ENCODE measurements around the gene ZSWIM5. TPM values are rescaled to one million over a fixed set of nuclear protein-coding genes. Genes with fewer than 3 reads are reported as not detected.
"Not testable (repeated sequence)": the region's sequence is repeated elsewhere in the genome, so short reads cannot be mapped to it uniquely, and the experiment has no call there.

ZSWIM5 gene
- total RNA-seq, 3 donors from 2014 or later (not counting 1 experiment from before 2014, with no cell fraction given), result 1.1 to 2.3 (median 1.3) TPM

DNA sequence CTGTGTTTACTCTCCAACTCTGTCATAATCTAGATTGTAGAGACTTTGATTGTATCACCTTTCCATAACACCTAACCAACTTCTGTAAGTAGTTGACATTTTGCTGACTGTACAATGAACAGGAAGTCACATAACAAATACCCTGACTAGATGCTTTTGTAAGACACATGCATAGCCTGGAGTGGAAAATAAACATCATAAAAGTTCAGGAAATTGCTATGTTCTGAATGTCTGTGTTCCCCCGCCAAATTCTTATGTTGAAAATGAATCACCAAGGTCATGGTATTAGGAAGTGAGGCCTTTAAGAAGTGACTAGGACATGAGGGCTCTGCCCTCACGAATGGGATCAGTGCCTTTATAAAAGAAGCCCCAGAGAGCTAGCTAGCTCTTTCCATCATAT is 40.4 kb upstream of the ZSWIM5 start:
- 56% methylated on average over 2 of the region's 2 CpGs for WGBS (ENCODE audit: insufficient coverage)
- no peak overlapping the region for H3K27ac ChIP-seq (ENCODE audit: low read length)
- no peaks in the 10 kb centered on the region for H3K4me1 Mint-ChIP-seq
- intact Hi-C loops (cut with micrococcal nuclease), result no loop called here
- no peak overlapping the region for H3K4me3 ChIP-seq (ENCODE audit: low read length)
- ATAC-seq, result no peak
- H3K4me1 ChIP-seq (ENCODE audit: control insufficient read depth, insufficient read depth, low read length), result no peaks in the 10 kb centered on the region
- TF ChIP-seq, protein P1, sequence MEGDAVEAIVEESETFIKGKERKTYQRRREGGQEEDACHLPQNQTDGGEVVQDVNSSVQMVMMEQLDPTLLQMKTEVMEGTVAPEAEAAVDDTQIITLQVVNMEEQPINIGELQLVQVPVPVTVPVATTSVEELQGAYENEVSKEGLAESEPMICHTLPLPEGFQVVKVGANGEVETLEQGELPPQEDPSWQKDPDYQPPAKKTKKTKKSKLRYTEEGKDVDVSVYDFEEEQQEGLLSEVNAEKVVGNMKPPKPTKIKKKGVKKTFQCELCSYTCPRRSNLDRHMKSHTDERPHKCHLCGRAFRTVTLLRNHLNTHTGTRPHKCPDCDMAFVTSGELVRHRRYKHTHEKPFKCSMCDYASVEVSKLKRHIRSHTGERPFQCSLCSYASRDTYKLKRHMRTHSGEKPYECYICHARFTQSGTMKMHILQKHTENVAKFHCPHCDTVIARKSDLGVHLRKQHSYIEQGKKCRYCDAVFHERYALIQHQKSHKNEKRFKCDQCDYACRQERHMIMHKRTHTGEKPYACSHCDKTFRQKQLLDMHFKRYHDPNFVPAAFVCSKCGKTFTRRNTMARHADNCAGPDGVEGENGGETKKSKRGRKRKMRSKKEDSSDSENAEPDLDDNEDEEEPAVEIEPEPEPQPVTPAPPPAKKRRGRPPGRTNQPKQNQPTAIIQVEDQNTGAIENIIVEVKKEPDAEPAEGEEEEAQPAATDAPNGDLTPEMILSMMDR (IDR thresholded peaks at IDR 0.05), result no peak
- no peaks in the 10 kb centered on the region for H3K36me3 ChIP-seq (ENCODE audit: control insufficient read depth, insufficient read depth, low read length)
- H3K27me3 ChIP-seq (ENCODE audit: control insufficient read depth, insufficient read depth, low read length), result no peaks in the 10 kb centered on the region
- H3K27me3 Mint-ChIP-seq (ENCODE audit: low read depth in 2 of 2), result peaks cover 14 to 16% of the 10 kb centered on the region in 2 donors
- H3K4me3 Mint-ChIP-seq, result no peak overlapping the region
- H3K36me3 Mint-ChIP-seq, result no peaks in the 10 kb centered on the region
- peak in 1 of 2 donors; percentile 4 for DNase-seq
- no peak overlapping the region for H3K27ac Mint-ChIP-seq
- H3K9me3 Mint-ChIP-seq, result no peaks in the 10 kb centered on the region
- H3K9me3 ChIP-seq (ENCODE audit: control insufficient read depth, insufficient read depth, low read length), result no peaks in the 10 kb centered on the region

DNA sequence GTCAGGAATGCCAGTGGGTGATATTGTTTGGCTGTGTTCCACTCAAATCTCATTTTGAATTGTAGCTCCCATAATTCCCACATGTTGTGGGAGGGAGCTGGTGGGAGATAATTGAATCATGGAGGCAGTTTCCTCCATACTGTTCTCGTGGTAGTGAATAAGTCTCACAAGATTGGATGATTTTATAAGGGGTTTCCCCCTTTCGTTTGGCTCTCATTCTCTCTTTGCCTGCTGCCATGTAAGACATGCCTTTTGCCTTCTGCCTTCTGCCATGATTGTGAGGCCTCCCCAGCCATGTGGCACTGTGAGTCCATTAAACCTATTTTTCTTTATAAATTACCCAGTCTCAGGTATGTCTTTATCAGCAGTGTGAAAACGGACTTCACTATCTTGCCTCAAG is 40.0 kb upstream of the ZSWIM5 start:
- H3K27ac Mint-ChIP-seq, result not testable (repeated sequence)

DNA sequence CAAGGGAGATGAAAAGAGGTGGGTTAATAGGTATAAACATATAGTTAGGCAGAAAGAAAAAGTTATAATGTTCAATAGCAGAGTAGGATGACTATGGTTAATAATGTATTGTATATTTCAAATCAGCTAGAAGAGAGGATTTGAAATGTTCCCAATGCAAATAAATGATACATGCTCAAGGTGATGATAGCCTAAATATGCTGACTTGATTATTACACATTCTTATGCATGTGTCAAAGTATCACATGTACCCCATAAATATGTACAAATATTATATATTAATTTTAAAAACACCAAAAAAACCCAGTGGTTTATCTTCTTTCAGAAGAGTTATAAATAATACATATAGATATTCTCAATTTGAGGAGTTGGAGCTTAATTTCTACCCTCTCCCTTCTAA is 38.3 kb upstream of the ZSWIM5 start:
- intact Hi-C loops (cut with micrococcal nuclease), result no loop called here
- H3K4me1 Mint-ChIP-seq, result no peaks in the 10 kb centered on the region
- DNase-seq (no peak), ATAC-seq (no peak)
- H3K36me3 Mint-ChIP-seq, result no peaks in the 10 kb centered on the region
- no peak overlapping the region for H3K27ac Mint-ChIP-seq
- Histone ChIP-seq H3K4me1 (ENCODE audit: control insufficient read depth, insufficient read depth, low read length) (no peaks in the 10 kb centered on the region), H3K27me3 (ENCODE audit: control insufficient read depth, insufficient read depth, low read length) (no peaks in the 10 kb centered on the region), H3K9me3 (ENCODE audit: control insufficient read depth, insufficient read depth, low read length) (no peaks in the 10 kb centered on the region), H3K27ac (ENCODE audit: low read length) (no peak overlapping the region), H3K36me3 (ENCODE audit: control insufficient read depth, insufficient read depth, low read length) (no peaks in the 10 kb centered on the region), H3K4me3 (ENCODE audit: low read length) (no peak overlapping the region)
- H3K4me3 Mint-ChIP-seq, result no peak overlapping the region
- H3K27me3 Mint-ChIP-seq (ENCODE audit: low read depth in 2 of 2), result peaks cover 9 to 10% of the 10 kb centered on the region in 2 donors
- TF ChIP-seq, protein P1 (IDR thresholded peaks at IDR 0.05), result no peak
- no peaks in the 10 kb centered on the region for H3K9me3 Mint-ChIP-seq

More for the DNA sequence above, 40.0 kb upstream of the ZSWIM5 start:
- H3K4me1 ChIP-seq (ENCODE audit: control insufficient read depth, insufficient read depth, low read length); H3K36me3 Mint-ChIP-seq; H3K9me3 Mint-ChIP-seq; ATAC-seq; H3K36me3 ChIP-seq (ENCODE audit: control insufficient read depth, insufficient read depth, low read length); H3K27ac ChIP-seq (ENCODE audit: low read length); H3K4me3 ChIP-seq (ENCODE audit: low read length); DNase-seq; H3K9me3 ChIP-seq (ENCODE audit: control insufficient read depth, insufficient read depth, low read length); H3K27me3 ChIP-seq (ENCODE audit: control insufficient read depth, insufficient read depth, low read length); H3K4me3 Mint-ChIP-seq; H3K4me1 Mint-ChIP-seq; intact Hi-C loops (cut with micrococcal nuclease): not testable (repeated sequence)
- H3K27me3 Mint-ChIP-seq (ENCODE audit: low read depth in 2 of 2), result peaks cover 12 to 15% of the 10 kb centered on the region in 2 donors
- WGBS (ENCODE audit: insufficient coverage), result 71% methylated on average over 3 of the region's 3 CpGs

DNA sequence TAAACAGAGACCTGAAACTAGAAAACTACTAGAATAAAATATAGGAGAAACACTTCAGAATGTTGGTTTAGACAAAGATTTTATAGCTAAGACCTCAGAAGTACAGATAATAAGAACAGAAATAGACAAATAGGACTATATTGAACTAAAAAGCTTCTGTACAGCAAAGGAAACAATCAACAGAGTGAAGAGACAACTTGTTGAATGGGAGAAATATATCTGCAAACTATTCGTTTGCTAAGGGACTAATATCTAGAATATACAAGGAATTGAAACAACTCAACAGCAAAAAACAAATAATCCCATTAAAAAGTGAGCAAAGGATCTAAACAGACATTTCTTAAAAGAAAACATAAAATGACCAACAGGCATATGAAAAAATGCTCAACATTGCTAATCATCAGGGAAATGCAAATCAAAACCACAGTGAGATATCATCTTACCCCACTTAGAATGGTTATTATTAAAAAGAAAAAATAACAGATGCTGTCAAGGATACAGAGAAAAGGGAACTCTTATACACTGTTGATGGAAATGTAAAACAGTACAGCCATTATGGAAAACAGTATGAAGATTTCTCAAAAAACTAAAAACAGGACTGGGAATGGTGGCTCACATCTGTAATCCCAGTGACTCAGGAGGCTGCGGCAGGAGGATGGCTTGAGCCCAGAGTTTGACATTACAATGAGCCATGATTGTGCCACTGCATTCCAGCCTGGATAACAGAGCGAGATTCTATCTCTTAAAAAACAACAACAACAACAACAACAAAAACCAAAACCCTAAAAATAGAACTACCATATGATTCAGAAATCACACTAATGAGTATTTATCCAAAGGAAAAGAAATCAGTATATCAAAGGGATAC is 37.3 kb upstream of the ZSWIM5 start:
- no peak for ATAC-seq
- 100% methylated on average over 2 of the region's 3 CpGs for WGBS (ENCODE audit: insufficient coverage)
- Mint-ChIP-seq H3K27ac (no peak overlapping the region), H3K4me1 (no peaks in the 10 kb centered on the region), H3K4me3 (no peak overlapping the region), H3K9me3 (no peaks in the 10 kb centered on the region), H3K36me3 (no peaks in the 10 kb centered on the region), H3K27me3 (ENCODE audit: low read depth in 2 of 2) (peaks cover 9 to 10% of the 10 kb centered on the region in 2 donors)
- Histone ChIP-seq H3K4me1 (ENCODE audit: control insufficient read depth, insufficient read depth, low read length) (no peaks in the 10 kb centered on the region), H3K27me3 (ENCODE audit: control insufficient read depth, insufficient read depth, low read length) (no peaks in the 10 kb centered on the region), H3K9me3 (ENCODE audit: control insufficient read depth, insufficient read depth, low read length) (no peaks in the 10 kb centered on the region), H3K27ac (ENCODE audit: low read length) (no peak overlapping the region), H3K36me3 (ENCODE audit: control insufficient read depth, insufficient read depth, low read length) (no peaks in the 10 kb centered on the region), H3K4me3 (ENCODE audit: low read length) (no peak overlapping the region)
- intact Hi-C loops (cut with micrococcal nuclease), result no loop called here
- TF ChIP-seq, protein P1 (IDR thresholded peaks at IDR 0.05), result no peak
- DNase-seq, result no peak
